HG03521 (cell line): ENCODE measurements around the gene GPR42.

Source experiments
- ATAC-seq: cut with Tn5 transposase; IDR thresholded peaks from one replicate; pipeline ENCODE4 v1.9.1; 2021; ENCODE audit warnings: mild to moderate bottlenecking, moderate library complexity; ENCODE audit not compliant: unreplicated experiment

GPR42 gene, protein sequence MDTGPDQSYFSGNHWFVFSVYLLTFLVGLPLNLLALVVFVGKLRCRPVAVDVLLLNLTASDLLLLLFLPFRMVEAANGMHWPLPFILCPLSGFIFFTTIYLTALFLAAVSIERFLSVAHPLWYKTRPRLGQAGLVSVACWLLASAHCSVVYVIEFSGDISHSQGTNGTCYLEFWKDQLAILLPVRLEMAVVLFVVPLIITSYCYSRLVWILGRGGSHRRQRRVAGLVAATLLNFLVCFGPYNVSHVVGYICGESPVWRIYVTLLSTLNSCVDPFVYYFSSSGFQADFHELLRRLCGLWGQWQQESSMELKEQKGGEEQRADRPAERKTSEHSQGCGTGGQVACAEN

DNA sequence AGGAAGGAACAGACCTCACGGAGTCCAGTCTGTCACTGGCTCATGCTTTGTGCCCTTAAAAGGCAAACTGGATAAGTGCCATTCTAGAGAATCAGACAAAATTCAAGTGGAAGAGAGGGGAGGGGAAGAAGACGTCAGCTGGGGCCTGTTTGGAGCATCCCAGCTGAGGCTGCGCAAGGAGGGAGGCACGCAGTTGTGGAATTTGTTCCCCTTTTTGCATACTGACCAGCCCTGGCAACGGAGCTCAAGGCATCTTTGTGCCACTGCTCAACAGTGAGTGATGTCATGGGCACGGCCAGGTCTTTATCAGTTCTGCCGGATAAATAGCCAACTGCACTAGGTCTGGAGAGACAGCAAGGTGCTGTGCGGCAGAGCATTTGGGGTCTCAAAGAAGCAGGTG, at the start of gene GPR42:
Gene GPR42, plus strand, starts transcription at position 347 of the 400 bp plus-strand sequence. CDS start 292 bp downstream, outside the sequence.
- ATAC-seq: no peak

- no peak for ATAC-seq
Measured at GRCh38 chr19:35321291-35321690, 49.6 kb upstream of the GPR42 start.

- ATAC-seq: no peak
Measured at GRCh38 chr19:35322014-35322413, 48.9 kb upstream of the GPR42 start.

- ATAC-seq: no peak
Measured at GRCh38 chr19:35327642-35328041, 43.2 kb upstream of the GPR42 start.

DNA sequence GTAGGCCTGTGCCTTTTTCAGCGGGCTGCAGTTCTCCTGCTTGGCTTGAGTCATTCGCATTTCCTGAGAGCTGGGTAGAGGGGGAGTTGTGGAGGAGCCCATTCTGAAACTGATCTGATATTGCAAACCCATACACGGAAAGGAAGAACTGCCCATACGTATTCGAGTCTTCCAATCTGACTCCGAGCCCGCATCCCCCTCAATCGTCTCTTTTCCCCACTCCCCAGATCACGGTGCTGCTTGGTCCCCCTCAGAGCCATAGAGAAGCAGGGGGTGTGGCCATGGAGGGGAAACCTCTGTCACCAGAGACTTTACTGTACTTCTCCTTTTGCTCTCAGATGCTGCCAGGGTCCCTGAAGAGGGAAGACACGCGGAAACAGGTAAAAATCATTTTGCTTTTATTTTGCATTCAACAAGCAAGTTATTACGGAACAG, 42.0 kb upstream of the GPR42 start, which contains the start of gene CD22:
Gene CD22, plus strand, starts transcription at position 337 of the 435 bp plus-strand sequence. CDS start 2,854 bp downstream, outside the sequence.
- ATAC-seq: peak; percentile 34

DNA sequence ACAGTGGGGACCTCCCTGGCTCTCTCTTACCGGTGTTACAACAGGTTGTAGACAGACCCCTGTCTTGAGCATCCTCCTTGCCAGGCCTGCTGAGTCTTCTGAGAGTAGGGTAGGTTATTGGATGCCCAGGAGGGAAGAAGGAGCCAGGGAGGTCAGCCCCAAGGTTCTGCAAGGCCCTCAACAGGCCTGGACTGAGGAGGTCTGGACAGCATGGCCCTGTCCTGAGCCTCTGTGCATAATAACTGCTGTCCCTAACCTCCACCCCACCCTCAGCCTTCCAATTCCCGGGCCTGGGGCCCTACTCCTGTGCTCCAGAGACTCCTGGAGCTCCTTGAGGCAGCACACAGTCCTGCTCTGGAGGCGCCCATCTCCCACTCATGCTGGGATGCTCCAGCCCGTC, 41.5 kb upstream of the GPR42 start:
- no peak for ATAC-seq

DNA sequence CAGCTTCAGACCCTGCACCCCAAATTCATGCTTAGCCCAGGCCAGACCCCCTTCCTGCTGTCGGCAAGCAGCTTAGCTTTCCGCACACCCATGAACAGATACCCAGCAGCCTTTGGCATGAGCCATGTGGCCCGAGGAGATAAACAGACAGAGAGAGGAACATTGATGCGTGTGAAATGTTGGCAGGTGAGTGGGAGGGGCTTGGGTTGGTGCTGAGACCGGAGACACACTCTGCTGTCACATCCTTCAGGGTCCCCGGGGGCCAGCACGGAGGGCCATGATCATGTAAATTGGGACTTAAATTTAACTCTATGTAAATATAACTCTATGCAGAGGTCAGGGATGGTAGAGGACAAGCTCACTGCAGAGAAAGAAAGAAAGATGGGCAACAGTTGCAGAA, 40.4 kb upstream of the GPR42 start:
- peak; percentile 44 for ATAC-seq

DNA sequence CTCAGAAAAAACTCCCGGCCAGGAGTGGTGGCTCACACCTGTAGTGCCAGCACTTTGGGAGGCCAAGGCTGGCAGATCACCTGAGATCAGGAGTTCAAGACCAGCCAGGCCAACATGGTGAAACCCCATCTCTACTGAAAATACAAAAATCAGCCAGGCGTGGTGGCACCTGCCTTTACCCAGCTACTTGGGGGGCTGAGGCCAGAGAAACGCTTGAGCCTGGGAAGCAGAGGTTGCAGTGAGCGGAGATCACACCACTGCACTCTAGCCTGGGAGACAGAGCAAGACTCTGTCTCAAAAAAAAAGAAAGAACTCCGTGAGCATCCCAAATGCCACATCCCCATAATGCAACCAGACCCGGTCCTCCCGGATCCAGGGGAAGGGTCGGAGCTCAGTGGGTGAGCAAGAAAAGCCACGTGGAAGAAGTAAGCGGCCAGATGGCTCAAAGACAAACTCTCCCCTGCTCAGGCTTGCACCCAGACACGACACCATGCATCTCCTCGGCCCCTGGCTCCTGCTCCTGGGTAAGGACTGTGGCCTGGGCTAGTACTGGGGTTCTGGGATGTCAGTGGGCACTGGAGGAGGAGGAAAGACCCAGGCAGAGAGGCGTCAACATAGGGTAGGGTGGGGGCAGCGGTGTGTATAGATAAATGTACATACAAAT, 39.2 kb upstream of the GPR42 start:
- no peak for ATAC-seq

GRCh38 chr19:35332817-35333216, 38.1 kb upstream of the GPR42 start:
- ATAC-seq: no peak

- ATAC-seq: no peak
Measured at GRCh38 chr19:35334144-35334753, 36.6 kb upstream of the GPR42 start.

GRCh38 chr19:35336166-35336955, 34.5 kb upstream of the GPR42 start:
- no peak for ATAC-seq

- ATAC-seq: no peak
Measured at GRCh38 chr19:35337097-35337983, 33.5 kb upstream of the GPR42 start.

GRCh38 chr19:35337984-35338296, 32.9 kb upstream of the GPR42 start:
- no peak for ATAC-seq

- ATAC-seq: no peak
Measured at GRCh38 chr19:35340431-35340830, 30.4 kb upstream of the GPR42 start.

DNA sequence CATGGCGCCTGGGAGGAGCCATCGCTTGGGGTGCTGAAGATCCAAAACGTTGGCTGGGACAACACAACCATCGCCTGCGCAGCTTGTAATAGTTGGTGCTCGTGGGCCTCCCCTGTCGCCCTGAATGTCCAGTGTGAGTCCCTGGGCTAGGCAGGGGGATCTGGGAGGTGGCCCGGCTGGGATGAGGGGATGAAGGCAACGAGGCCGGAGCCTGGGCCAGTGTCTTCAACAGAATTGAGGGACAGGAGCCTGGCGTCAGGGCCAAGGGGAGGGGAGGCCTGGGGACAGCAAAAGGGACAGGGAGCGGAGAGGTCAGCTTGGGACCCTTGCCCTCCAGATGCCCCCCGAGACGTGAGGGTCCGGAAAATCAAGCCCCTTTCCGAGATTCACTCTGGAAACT, 29.9 kb upstream of the GPR42 start:
- no peak for ATAC-seq

DNA sequence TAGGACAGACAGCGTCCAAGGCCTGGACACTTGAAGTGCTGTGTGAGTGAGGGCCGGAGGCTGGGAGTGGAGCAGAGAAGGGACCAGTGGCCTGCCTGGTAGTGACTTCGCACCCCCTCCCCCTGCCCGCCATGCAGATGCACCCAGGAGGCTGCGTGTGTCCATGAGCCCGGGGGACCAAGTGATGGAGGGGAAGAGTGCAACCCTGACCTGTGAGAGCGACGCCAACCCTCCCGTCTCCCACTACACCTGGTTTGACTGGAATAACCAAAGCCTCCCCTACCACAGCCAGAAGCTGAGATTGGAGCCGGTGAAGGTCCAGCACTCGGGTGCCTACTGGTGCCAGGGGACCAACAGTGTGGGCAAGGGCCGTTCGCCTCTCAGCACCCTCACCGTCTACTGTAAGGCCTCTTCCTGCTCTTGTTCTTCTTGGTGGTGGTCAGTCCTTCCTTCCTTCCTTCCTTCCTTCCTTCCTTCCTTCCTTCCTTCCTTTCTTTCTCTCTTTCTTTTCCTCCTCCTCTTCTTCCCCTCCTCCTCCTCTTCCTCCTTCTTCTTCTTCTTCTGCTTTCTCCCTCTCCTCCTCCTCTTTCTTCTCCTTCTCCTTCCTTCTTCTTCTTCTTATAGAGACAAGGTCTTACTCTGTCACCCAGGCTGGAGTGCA, 29.2 kb upstream of the GPR42 start:
- ATAC-seq: no peak

DNA sequence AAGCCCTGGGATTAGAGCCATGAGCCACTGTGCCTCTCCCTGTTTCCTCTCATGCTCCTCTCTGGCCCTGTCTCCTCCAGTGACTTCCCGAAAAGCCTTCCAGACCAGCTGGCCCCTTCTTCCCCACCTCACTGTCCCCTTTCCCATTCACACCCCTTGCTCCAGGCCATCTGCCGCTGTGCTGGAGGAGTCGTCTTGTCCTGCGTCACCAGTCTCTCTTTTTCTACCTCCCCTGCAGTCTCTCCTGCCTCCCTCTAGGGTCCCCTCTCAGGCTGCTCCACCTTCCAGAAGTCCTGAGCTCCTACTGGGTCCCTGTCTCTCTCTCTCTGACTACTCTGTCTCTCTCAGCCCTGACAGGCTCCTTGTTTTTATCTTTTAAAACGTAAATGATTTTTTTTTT, 28.4 kb upstream of the GPR42 start:
- ATAC-seq: no peak

- ATAC-seq: no peak
Measured at GRCh38 chr19:35344511-35345031, 26.3 kb upstream of the GPR42 start.

- no peak for ATAC-seq
Measured at GRCh38 chr19:35345671-35346111, 25.2 kb upstream of the GPR42 start.
